ENCODE measurements around the gene DPEP2.
"Not testable (repeated sequence)": the region's sequence is repeated elsewhere in the genome, so short reads cannot be mapped to it uniquely, and the experiment has no call there.

The DPEP2 gene

DNA sequence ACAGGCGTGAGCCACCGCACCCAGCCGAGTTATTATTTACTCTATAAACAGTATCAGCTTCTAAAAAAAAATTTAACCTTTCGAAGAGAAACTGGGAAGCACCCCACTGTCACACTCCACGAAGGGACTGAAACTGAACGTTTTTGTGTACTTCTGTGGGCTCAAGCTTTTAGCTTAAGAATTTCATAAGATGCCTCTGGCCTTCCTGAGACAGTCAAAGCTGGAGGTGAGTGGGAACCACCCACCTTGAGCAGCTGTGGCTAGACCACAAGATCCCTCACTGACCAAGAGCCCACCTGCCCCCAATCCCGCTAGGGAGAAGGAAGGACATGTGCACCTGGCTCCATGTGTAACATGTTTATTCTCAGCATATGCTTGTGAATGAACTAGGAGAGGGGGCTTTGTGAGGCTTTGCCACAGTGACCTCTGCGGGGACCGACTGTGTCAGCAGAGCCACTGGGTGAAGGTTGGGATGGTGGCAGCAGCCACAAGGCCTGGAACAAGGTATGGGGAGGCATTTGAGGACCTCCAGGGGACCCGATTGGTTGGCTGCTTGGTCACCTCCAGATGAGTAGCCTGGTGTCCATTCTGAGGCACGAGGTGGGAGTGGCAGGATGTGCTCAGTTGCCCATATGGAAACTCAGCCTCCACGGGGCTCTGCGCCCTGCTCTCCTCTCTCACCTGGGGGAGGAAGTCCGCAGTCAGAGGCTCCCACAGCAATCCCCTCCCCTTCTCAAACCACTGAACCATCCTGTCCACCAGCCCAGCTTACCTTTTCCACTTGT is 23.8 kb downstream of the DPEP2 start:
- DNase-seq (ENCODE audit: low read depth, low spot score), result no peak

GRCh38 chr16:67972285-67972684 is 27.0 kb downstream of the DPEP2 start:
- not testable (repeated sequence) for DNase-seq (ENCODE audit: low read depth, low spot score)

DNA sequence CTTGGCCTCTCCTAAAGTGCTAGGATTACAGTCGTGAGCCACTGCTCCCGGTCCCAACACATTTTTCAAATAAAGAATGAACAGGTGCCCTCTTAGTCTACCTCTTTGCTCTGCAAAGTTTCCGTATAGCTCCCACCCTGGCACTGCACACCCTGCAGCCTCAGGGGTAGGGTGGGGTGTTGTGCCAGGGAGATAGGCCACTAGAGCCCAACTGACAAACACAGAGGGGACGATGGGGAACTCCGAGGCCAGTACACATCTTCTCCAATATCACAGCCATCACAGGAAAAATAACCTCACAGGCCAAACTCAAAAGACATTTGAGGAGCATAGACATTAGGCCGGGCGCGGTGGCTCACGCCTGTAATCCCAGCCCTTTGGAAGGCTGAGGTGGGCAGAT is 28.2 kb downstream of the DPEP2 start:
- DNase-seq (ENCODE audit: low read depth, low spot score), result no peak

DNA sequence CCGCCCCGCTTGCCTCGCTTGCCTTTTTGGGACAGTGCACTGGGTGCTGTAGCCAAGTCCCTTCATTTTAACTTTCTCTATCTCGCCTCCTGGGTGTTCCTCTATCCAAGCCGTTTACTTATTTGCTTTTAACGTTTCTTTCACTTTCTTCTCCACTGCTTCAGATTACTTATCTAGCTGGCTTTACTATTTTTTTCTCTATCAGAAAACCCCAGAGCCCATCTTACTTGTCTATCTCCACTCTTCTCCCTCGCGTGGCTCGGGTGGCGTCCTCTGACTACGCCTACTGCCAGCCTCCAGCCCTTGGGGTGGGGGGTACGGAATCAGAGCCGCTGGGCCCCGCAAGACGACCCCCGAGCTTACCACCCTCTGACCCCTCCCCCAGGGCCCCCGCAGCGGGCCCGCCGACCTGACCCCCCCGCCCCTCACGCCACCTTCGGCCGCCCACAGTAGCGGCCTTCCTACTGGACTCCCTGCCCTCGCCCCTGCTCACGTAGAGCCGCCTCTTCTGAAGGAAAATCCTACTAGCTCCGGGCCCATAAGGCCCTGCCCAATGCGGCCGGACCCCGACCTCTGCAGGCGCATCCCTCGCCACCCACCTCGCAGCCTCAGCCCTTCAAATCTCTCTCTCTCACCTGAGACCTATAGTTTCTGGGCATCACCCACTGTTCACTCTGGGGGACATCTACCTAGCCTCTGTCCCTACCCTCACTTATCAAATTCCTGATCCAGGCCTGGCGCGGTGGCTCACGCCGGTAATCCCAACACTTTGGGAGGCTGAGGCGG is 29.8 kb downstream of the DPEP2 start:
- DNase-seq (ENCODE audit: low read depth, low spot score), result no peak

- DNase-seq (ENCODE audit: low read depth, low spot score), result peak; percentile 72
Measured at GRCh38 chr16:67968400-67969253, 30.7 kb downstream of the DPEP2 start, which contains the start of gene SLC12A4. TSS of gene SLC12A4 (minus strand) at chr16:67968637. CDS start at chr16:67968553, 84 bp downstream.

DNA sequence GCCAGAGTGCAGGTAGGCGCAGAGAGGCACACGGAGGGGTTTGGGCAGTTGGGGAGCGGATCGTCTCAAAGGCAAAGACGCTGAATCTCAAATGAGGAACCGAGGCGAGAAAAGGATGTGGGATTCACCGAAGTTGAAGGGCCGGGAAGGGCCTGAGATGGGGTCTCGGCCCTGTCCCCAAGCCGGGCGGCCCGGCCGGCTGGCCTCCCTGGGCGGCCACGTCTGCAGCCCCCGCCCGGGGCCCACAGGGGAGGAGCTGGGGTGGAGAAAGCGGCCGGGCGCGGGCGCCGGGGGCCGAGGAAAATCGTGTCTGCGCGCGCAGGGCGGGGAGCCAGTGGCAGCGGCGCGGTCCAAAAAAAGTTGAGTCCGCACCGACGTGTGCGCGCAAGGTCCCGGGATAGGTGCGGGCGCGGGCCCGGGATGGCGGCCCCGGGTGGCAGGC is 31.3 kb downstream of the DPEP2 start:
- no peak for DNase-seq (ENCODE audit: low read depth, low spot score)

DNA sequence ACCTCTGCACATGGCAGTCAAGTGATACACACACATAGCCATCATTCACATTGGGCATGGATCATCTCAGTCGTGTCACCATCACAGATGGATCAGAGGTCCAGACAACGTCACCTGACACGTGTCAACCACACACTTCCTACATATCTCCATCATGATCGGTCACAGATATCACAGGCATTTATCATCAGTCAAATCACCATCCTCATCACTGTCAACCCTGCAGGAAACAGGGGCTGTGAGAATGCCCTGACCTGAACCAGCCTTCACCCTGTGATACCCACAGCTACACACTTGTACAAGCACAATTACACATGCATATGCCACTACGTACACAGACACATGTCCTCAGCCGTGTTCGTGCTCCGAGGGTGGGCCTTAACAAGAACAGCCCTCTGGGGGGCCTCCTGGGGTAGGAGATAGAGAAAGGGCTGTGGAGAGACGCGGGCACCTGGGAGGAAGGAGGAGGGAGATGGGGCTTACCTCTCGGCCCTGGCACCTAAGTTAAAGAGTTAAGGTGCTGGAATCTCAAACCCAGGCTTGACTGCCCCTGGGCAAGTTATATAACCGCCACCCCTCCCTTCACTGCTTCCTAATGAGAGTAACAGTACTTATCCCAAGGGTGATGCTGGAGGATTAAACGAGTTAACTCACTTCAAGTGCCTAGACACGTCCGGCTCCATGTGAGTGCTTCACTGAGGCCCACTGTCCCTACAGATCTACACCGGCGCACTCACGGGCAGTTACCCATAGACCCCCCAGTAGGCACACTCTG is 31.9 kb downstream of the DPEP2 start:
- no peak for DNase-seq (ENCODE audit: low read depth, low spot score)

DNA sequence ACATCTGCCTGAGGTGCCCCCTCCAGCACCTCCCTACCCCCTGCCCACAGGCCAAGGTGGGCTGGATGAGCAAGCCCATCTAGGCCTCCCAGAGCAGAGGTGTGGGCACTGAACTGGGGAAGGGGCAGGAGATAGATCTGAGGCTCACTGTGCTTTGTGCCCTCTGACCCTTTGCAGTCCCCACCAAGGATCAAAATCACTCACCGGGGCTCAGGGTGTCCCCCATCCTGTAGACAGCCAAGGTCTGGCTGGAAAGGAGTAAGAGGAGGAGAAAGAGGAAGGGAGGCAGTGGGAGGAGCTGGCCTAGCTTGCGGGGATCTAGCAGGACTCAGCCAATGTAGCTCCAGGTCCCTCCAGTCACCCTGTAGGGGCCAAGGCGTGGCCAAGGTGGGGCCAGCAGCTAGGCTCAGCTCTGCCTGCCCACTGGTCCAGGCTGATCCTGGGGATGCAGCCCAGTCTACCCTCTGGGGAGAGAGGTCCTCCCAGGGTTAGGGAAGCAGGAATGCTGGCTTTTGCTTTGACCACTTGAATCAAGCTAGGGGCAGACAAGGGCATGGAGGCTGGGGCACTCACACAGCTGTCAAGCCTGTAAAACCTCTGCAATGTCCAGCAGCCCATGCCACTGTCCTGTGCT is 32.6 kb downstream of the DPEP2 start:
- DNase-seq (ENCODE audit: low read depth, low spot score), result no peak

DNA sequence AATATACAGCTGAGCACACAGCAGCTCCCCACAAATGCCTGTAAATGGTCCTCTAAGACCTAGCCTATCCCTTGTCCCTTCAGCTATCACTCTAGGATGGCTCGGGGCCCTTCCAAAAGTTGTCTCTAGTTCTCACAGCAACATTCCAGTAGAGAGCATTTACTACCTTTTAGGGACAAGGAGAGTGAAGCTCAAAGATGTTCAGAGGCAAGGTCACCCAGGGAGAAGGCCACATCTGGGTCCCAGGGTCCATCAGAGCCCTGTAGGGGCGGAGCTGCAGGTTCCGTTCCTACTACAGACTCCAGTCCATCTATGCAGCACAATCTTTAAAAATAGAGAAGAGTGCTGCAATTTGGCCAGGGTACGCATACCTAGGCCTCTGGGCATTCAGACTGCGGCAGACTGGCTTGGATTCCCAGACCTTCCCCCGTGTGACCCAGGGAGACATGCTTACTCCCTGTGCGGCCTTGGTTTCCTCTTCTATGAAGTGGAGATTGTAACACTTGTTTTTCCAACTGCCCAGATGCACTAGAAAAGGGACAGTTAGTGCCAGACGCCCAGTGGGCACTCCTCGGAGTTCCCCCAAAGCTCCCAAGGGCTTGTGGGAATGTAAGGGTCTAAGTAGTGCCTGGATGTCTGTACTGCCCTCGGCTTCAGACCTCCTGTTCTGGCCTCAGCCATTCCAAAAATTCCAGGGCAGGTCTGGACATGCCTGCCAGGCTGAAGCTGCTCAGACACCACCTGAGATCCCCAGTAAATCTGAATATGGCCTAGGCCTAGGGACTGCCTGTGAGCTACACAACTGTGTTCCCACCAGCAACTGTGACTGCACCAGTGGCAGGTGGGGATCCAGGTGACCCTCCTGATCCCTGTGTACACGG is 33.4 kb downstream of the DPEP2 start:
- no peak for DNase-seq (ENCODE audit: low read depth, low spot score)

- no peak for DNase-seq (ENCODE audit: low read depth, low spot score)
Measured at GRCh38 chr16:67964477-67965131, 34.7 kb downstream of the DPEP2 start.

GRCh38 chr16:67963662-67964321 is 35.5 kb downstream of the DPEP2 start:
- no peak for DNase-seq (ENCODE audit: low read depth, low spot score)

DNA sequence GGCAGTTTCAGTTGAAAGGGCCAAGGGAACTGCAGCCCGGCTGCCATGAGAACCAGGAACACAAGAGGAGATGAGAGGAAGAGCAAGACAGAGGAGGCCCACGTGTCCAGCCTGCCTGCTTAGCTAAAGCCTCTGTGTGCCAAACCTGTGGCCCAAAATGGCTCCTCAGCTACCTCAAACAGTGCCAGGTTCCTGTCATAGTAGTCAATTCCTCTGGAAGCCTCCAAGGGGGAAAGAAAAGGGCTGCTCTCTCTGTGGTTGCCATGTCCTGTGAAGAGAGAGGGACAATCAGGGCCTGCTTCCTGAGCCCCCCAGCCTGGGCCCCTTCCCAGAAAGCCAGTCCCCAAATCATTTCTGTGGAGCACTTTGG is 36.0 kb downstream of the DPEP2 start:
- DNase-seq (ENCODE audit: low read depth, low spot score), result no peak

DNA sequence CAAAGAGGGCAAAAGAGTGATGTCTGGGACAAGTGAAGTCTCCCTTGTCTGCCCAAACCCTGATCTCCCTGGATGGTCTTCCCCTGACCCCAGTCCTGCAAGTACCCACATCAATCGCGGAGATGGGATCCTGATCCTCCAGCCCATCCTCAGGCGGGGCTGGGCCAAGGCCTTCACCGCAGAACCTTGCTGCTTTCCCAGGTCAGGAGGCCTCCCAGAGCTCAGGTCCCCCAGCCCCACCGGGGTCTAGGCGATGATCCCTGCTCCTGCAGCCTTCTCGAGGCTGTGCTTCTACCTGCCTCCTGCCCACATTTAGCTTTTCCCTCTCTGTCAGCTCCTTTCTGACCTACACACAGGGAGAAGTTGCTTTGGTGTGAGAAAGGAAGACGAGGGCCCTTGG is 37.1 kb downstream of the DPEP2 start:
- no peak for DNase-seq (ENCODE audit: low read depth, low spot score)

DNA sequence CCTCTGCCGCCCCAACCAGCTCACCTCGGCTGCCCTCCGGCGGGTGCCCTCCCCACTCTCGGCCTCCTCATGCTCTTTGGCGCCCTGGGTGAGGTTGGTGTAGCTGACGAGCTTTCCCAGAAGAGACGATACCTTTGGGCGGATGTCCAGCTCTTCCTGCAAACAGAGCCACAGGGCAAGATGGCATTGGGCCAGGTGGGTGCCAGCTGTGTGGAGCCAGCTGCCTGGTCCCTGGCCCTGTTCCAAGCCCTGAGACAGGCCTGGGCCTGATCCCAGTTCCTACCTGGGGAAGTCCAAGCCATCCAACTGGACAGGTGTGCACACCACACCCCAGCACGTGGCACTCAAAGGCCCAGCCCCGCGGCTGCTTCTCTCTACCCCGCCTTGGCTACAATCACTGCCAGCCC is 37.7 kb downstream of the DPEP2 start:
- no peak for DNase-seq (ENCODE audit: low read depth, low spot score)

DNA sequence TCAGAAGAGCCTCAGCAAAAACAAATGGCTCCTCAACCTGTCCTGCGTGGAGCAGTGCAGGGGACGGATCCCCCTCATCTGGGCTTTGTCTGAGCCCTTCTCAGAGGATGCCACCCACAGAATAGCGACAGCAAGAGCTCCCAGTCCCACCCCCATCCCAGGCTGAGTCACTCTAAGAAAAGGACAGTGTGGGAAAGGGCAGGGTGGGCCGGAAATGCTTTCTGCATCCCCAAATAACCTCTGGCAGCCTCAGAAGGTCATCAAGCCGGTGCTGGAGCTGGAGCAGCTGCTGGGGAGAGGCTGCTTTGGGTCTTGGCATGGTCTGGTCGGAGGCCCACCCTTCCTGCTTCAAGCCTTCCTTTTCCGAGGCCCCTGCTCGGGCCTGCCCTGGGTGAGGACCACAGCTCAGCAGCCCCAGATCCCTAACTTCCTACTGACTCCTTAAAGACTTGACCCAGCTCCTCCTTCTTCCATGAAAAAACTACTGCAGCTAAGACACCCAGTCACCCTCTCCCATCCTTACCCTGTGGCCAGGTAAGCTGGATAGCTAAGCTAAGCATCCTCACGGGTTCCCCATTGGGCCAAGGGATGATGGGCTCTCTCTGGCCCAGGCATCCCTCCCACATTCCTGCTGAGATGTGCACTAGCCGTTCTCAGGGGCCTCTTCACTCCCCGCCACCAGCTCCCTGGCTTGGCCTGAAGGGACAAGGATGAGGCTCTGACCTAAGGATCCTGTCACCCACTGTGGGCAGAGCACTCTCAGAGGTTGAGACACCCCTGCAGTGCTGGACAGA is 39.6 kb downstream of the DPEP2 start:
- no peak for DNase-seq (ENCODE audit: low read depth, low spot score)

GRCh38 chr16:67957622-67958021 is 41.7 kb downstream of the DPEP2 start:
- no peak for DNase-seq (ENCODE audit: low read depth, low spot score)

GRCh38 chr16:67954421-67955196 is 44.7 kb downstream of the DPEP2 start:
- no peak for DNase-seq (ENCODE audit: low read depth, low spot score)
